Activated T-cell treated with anti-CD3 and anti-CD28 coated beads, Interleukin-2, amount 50 U/mL, for 72 hours (primary cell): Measurements from ENCODE around the gene LY86. TPM values are rescaled to one million over a fixed set of nuclear protein-coding genes. Genes with fewer than 3 reads are reported as not detected.

Experiments
- ATAC-seq, 2 donors: fragments of 150-1000 bp; cut with Tn5 transposase; replicated peaks in 1 of 2; 2 replicates each; pipeline ENCODE4 v1.10.0; 2021; ENCODE audit warnings: moderate library complexity in 2 of 2, mild to moderate bottlenecking in 1 of 2
- DNase-seq, 2 donors: peaks; one replicate each; pipeline ENCODE4 v3.0.0; 2021 to 2022; ENCODE audit warnings: mixed read lengths in 1 of 2
- H3K27ac Mint-ChIP-seq: one replicate; pipeline ENCODE4 v1.8.0; 2022; ENCODE audit warnings: mild to moderate bottlenecking, moderate library complexity, mixed read lengths
- H3K27me3 Mint-ChIP-seq: one replicate; pipeline ENCODE4 v1.8.0; 2022; ENCODE audit warnings: low read depth, mixed read lengths
- H3K36me3 Mint-ChIP-seq, 2 donors: one replicate each; pipeline ENCODE4 v1.8.0; 2022; ENCODE audit warnings: mixed read lengths in 2 of 2, mild to moderate bottlenecking in 1 of 2; ENCODE audit not compliant: insufficient read depth in 2 of 2
- H3K4me1 Mint-ChIP-seq: one replicate; pipeline ENCODE4 v1.8.0; 2022; ENCODE audit warnings: low read depth, mixed read lengths
- H3K4me3 Mint-ChIP-seq, 2 donors: one replicate each; pipeline ENCODE4 v1.8.0; 2022; ENCODE audit warnings: mild to moderate bottlenecking in 2 of 2, mixed read lengths in 2 of 2, moderate library complexity in 2 of 2
- H3K9me3 Mint-ChIP-seq, 2 donors: one replicate each; pipeline ENCODE4 v1.8.0; 2022; ENCODE audit warnings: mixed read lengths in 2 of 2
- total RNA-seq, 2 donors: library from RNA; stranded (reverse); gene quantifications; one replicate each; pipeline ENCODE4 v1.2.3, GENCODE V29; 2022

The LY86 gene
- total RNA-seq, 2 donors from 2014 or later: 0.39 to 1.2 TPM

GRCh38 chr6:6694825-6695624, 106.5 kb downstream of the LY86 start:
- H3K36me3 Mint-ChIP-seq: peaks cover 0 to 2% of the 10 kb centered on the region in 2 donors
- DNase-seq (no peak), ATAC-seq (no peak)
- H3K4me1 Mint-ChIP-seq: no peaks in the 10 kb centered on the region
- no peak overlapping the region for H3K4me3 Mint-ChIP-seq
- H3K9me3 Mint-ChIP-seq: no peaks in the 10 kb centered on the region
- no peak overlapping the region for H3K27ac Mint-ChIP-seq
- peaks cover 9% of the 10 kb centered on the region for H3K27me3 Mint-ChIP-seq

GRCh38 chr6:6695625-6696276, 107.2 kb downstream of the LY86 start:
- DNase-seq (no peak), ATAC-seq (no peak)
- peaks cover 0 to under 1% of the 10 kb centered on the region in 2 donors for H3K36me3 Mint-ChIP-seq
- H3K27me3 Mint-ChIP-seq: peaks cover 9% of the 10 kb centered on the region
- H3K4me3 Mint-ChIP-seq: no peak overlapping the region
- no peak overlapping the region for H3K27ac Mint-ChIP-seq
- H3K4me1 Mint-ChIP-seq: no peaks in the 10 kb centered on the region
- no peaks in the 10 kb centered on the region for H3K9me3 Mint-ChIP-seq

GRCh38 chr6:6696867-6697531, 108.5 kb downstream of the LY86 start:
- DNase-seq: peak; percentile 35 to 42
- Mint-ChIP-seq H3K36me3 (no peaks in the 10 kb centered on the region), H3K4me3 (no peak overlapping the region), H3K9me3 (no peaks in the 10 kb centered on the region), H3K4me1 (peaks cover 5% of the 10 kb centered on the region), H3K27me3 (peaks cover 21% of the 10 kb centered on the region), H3K27ac (no peak overlapping the region)
- ATAC-seq: no peak

DNA sequence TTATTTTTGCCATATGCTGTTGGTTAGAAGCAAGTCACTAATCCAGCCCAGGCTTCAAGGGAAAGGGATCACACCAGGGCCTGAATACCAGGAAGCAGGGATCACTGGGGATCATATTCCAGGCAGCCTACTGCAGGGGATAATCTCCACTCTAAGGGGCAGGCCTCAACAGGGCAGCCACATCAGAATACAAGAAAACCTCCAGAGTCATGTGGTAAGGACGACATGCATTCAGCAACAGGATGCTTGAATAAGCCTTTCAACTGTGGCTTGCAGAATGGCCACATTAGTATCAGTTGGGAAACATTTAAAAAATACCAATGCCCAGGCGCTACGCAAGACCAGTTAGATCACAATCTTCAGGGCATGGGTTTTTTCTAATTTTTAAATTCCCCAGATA, 109.1 kb downstream of the LY86 start:
- ATAC-seq (no peak), DNase-seq (no peak)
- Mint-ChIP-seq H3K36me3 (no peaks in the 10 kb centered on the region), H3K4me1 (peaks cover 7% of the 10 kb centered on the region), H3K4me3 (no peak overlapping the region), H3K27me3 (peaks cover 22% of the 10 kb centered on the region), H3K27ac (no peak overlapping the region), H3K9me3 (no peaks in the 10 kb centered on the region)

DNA sequence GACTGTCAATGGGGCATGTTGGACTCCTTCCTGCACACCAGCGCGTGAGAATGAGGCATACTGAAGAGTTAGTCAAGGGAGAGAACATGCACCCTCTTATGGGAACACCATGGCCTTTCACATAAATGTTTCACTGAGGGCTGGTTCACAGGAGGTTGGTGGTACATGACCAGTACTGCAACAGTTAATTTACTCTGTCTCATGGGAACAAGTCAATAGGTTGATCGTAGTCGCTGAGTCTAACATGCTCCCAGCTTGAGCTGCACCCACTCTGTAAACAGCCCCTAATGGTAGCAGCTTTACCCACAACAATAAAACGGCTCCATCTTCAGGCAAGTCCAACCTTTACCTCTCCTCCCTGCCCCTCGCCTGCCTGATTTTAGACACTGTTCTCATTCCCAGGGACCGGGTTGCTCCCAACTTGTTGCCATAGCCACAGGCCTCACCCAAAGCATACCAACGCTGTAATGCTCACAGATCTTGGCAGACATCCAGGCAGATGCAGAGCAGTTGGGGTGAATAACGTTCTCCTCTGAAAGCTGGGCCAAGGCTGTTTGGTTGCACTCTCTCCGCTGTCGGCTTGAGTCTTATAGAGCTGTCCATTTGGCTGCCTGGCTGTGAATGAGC, 111.3 kb downstream of the LY86 start:
- DNase-seq: no peak
- H3K36me3 Mint-ChIP-seq: no peaks in the 10 kb centered on the region
- H3K9me3 Mint-ChIP-seq: no peaks in the 10 kb centered on the region
- ATAC-seq: no peak
- H3K4me1 Mint-ChIP-seq: peaks cover 7% of the 10 kb centered on the region
- peaks cover 22% of the 10 kb centered on the region for H3K27me3 Mint-ChIP-seq
- no peak overlapping the region for H3K4me3 Mint-ChIP-seq
- H3K27ac Mint-ChIP-seq: no peak overlapping the region

DNA sequence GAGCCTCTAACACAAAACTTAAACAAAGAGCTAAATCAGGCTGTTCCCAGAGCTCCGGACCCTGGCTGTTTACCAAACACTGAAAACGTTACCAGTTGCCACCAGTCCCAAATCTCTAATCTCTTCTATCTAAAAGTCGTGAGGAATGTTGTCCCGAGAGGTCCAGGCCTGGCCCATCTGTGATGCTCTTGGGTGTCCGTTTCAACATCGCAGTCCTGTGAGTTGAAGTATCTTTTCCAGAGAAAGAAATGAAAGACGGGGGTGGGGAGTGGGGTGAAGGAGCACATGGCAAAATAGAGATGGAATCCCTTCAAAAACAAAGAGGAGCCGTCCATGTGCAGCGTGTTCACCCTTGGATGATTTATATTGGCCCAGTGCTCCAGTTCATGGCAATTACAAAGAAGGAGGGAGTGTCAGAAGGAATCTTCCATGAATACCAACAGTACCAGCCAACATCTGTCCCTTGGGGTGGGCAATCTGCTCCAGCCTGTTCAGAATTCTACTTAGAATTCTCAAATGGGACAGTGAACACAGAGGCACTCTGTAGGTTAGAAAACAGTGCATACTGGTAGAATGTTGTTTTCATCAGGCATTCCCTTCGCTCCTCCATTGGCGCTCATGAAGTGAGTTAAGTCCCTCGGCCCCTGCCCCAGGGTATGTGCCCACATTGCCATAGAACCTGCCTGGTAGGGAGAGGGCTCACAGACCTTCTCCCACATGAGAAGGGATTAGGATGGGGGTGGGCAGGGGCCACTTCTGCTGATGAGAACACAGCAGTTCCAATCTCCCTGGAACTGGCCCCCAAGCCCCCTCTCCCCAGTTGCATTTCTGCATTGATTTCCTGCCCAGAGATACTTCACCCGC, 112.1 kb downstream of the LY86 start:
- no peak overlapping the region for H3K4me3 Mint-ChIP-seq
- DNase-seq (no peak), ATAC-seq (no peak)
- peaks cover 22% of the 10 kb centered on the region for H3K27me3 Mint-ChIP-seq
- no peaks in the 10 kb centered on the region for H3K36me3 Mint-ChIP-seq
- H3K27ac Mint-ChIP-seq: no peak overlapping the region
- H3K9me3 Mint-ChIP-seq: no peaks in the 10 kb centered on the region
- peaks cover 7% of the 10 kb centered on the region for H3K4me1 Mint-ChIP-seq

DNA sequence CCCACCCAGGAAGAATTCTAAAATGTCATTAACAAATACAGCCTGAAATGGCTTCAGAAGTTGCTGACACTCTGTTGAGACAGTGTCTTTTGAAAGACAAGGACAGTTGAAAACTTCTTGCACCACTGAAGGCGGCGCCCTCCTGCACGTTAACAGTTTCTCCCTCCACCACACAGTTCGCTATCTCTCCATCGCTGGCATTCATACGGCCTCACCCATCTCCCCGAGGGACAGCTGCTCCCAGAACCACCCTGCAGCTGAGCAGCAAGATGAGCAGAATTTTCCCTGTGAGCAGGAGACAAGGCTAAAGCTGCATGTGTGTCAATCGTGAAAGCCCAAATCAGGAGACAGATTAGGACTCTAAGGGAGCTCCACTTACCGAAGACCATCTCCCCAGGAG, 113.3 kb downstream of the LY86 start:
- H3K27ac Mint-ChIP-seq: no peak overlapping the region

GRCh38 chr6:6703699-6704098, 115.2 kb downstream of the LY86 start:
- DNase-seq (no peak), ATAC-seq (no peak)
- no peak overlapping the region for H3K27ac Mint-ChIP-seq
- peaks cover 7% of the 10 kb centered on the region for H3K4me1 Mint-ChIP-seq
- H3K4me3 Mint-ChIP-seq: no peak overlapping the region
- peaks cover 14% of the 10 kb centered on the region for H3K27me3 Mint-ChIP-seq
- H3K9me3 Mint-ChIP-seq: no peaks in the 10 kb centered on the region
- no peaks in the 10 kb centered on the region for H3K36me3 Mint-ChIP-seq

More for the DNA sequence above, 113.3 kb downstream of the LY86 start:
- no peak for ATAC-seq
- H3K9me3 Mint-ChIP-seq: no peaks in the 10 kb centered on the region
- DNase-seq: no peak
- no peaks in the 10 kb centered on the region for H3K36me3 Mint-ChIP-seq
- H3K4me1 Mint-ChIP-seq: peaks cover 7% of the 10 kb centered on the region
- no peak overlapping the region for H3K4me3 Mint-ChIP-seq
- peaks cover 14% of the 10 kb centered on the region for H3K27me3 Mint-ChIP-seq
